ENCODE data around the gene SPAG6. TPM values are rescaled to one million over a fixed set of nuclear protein-coding genes. Genes with fewer than 3 reads are reported as not detected.

SPAG6 gene
- total RNA-seq (1 to 10 TPM in 1 of 2 donors, not detected in 1; 6.4 TPM), polyA plus RNA-seq (ENCODE audit: insufficient read length in 6 of 6) (10 to 100 TPM in 1 of 6 donors, 1 to 10 TPM in 5; 1.4 to 14.0 (median 8.1) TPM)
- long read RNA-seq, donor 1, partial matches to known transcripts: 0 of 3 reads
- long read RNA-seq, donor 1, other reads (novel, unspliced or antisense): 0 of 3 reads
- long read RNA-seq, donor 2, partial matches to known transcripts: 0 of 1 reads
- long read RNA-seq, donor 2, other reads (novel, unspliced or antisense): 0 of 1 reads
- long read RNA-seq, donor 3: 0 reads
- long read RNA-seq, donor 4: 0 reads
- long read RNA-seq, donor 5, partial matches to known transcripts: 0 of 1 reads
- long read RNA-seq, donor 5, other reads (novel, unspliced or antisense): 0 of 1 reads
- long read RNA-seq, donor 6, partial matches to known transcripts: 0 of 2 reads
- long read RNA-seq, donor 6, other reads (novel, unspliced or antisense): 0 of 2 reads
- long read RNA-seq, donor 7: 0 reads
- long read RNA-seq, donor 8, partial matches to known transcripts: 0 of 1 reads
- long read RNA-seq, donor 8, other reads (novel, unspliced or antisense): 0 of 1 reads
- long read RNA-seq, donor 9: 0 reads
- long read RNA-seq, donor 10, partial matches to known transcripts: 1 of 4 reads
- long read RNA-seq, donor 10, other reads (novel, unspliced or antisense): 2 of 4 reads
- long read RNA-seq, donor 11, partial matches to known transcripts: 0 of 3 reads
- long read RNA-seq, donor 11, other reads (novel, unspliced or antisense): 0 of 3 reads
- long read RNA-seq, donor 12, partial matches to known transcripts: 0 of 1 reads
- long read RNA-seq, donor 12, other reads (novel, unspliced or antisense): 0 of 1 reads

- intact Hi-C loops (cut with DNase I): no loop called here
- Histone ChIP-seq H3K27me3 (peaks cover 82 to 91% of the 10 kb centered on the region in 2 donors), H3K9me3 (no peaks in the 10 kb centered on the region), H3K4me1 (peaks cover 2 to 18% of the 10 kb centered on the region in 2 donors), H3K4me3 (peak within 1 kb of the TSS in 1 of 2 donors; percentile 34), H3K36me3 (no peaks in the 10 kb centered on the region), H3K27ac (no peak within 1 kb of the TSS)
- DNase-seq (peak in 3 of 4 donors; percentile 65 to 94 (median 66)), ATAC-seq (no peak)
- no peak for TF ChIP-seq CTCF (IDR thresholded peaks at IDR 0.05)
These were observed at the start of gene SPAG6 for GRCh38 chr10:22345301-22346095. Gene SPAG6, plus strand, starts transcription at chr10:22345496. Its CDS starts 116 bp downstream, at chr10:22345612.

- H3K9me3 ChIP-seq: no peaks in the 10 kb centered on the region
- no peaks in the 10 kb centered on the region for H3K36me3 ChIP-seq
- DNase-seq (no peak), ATAC-seq (no peak)
- no peaks in the 10 kb centered on the region for H3K4me1 ChIP-seq
- TF ChIP-seq CTCF (IDR thresholded peaks at IDR 0.05): no peak
- no peak overlapping the region for H3K4me3 ChIP-seq
- intact Hi-C loops (cut with DNase I): no loop called here
- H3K27me3 ChIP-seq: no peaks in the 10 kb centered on the region
- no peak overlapping the region for H3K27ac ChIP-seq
These were observed 44.1 kb upstream of the SPAG6 start for GRCh38 chr10:22301193-22301592.

- H3K4me3 ChIP-seq: no peak overlapping the region
- no peak for TF ChIP-seq CTCF (IDR thresholded peaks at IDR 0.05)
These were observed 41.8 kb upstream of the SPAG6 start for GRCh38 chr10:22303461-22303860.

GRCh38 chr10:22305721-22306120 lies 39.6 kb upstream of the SPAG6 start:
- intact Hi-C loops (cut with DNase I): no loop called here
- TF ChIP-seq CTCF (IDR thresholded peaks at IDR 0.05): no peak
- H3K27ac ChIP-seq: no peak overlapping the region
- no peak overlapping the region for H3K4me3 ChIP-seq
- no peaks in the 10 kb centered on the region for H3K4me1 ChIP-seq
- DNase-seq (no peak), ATAC-seq (no peak)
- H3K27me3 ChIP-seq: no peaks in the 10 kb centered on the region
- H3K36me3 ChIP-seq: no peaks in the 10 kb centered on the region
- H3K9me3 ChIP-seq: no peaks in the 10 kb centered on the region

More at GRCh38 chr10:22303461-22303860, 41.8 kb upstream of the SPAG6 start:
- intact Hi-C loops (cut with DNase I): no loop called here
- H3K27ac ChIP-seq: no peak overlapping the region
- ATAC-seq (no peak), DNase-seq (no peak)
- no peaks in the 10 kb centered on the region for H3K9me3 ChIP-seq
- no peaks in the 10 kb centered on the region for H3K27me3 ChIP-seq
- H3K36me3 ChIP-seq: no peaks in the 10 kb centered on the region
- H3K4me1 ChIP-seq: no peaks in the 10 kb centered on the region
